ENCODE results near the gene PNKD.

The PNKD gene

DNA sequence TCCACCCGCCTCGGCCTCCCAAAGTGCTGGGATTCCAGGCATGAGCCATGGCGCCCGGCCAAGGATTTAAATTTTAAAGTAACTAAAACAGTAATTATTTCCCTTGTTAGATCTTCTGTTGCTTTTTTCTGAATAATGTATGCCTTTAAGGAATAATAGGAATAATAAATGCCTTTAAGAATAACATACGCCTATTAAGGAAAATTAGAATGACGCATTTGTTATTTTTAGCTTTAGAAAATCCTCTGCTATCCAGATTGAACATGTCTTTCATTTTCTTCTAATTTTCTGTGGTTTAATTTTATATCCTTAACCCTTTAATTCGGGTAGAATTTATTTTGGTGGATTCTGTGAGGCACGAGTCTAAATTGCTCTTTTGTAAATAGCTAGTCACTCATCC is 45.1 kb downstream of the PNKD start:
- no peak overlapping the region for H3K14ac ChIP-seq (ENCODE audit: low read length)
- no peak overlapping the region for H4K8ac ChIP-seq (ENCODE audit: low read depth, low read length)
- peaks cover 0 to 21% (median 0%) of the 10 kb centered on the region in 3 experiments for H3K27me3 ChIP-seq (ENCODE audit: control insufficient read depth in 3 of 3, insufficient read depth in 3 of 3, low read depth in 1 of 3, low read length in 3 of 3)
- no peak overlapping the region for H2AFZ ChIP-seq (ENCODE audit: low read length)
- no peak overlapping the region for H2BK15ac ChIP-seq (ENCODE audit: low read length)
- H3K18ac ChIP-seq (ENCODE audit: low read length) = no peak overlapping the region
- no peak overlapping the region for H2BK12ac ChIP-seq (ENCODE audit: low read length)
- no peak overlapping the region for H3K4me2 ChIP-seq (ENCODE audit: insufficient read depth, low read length, poor library complexity, severe bottlenecking)
- no peaks in the 10 kb centered on the region for H3K36me3 ChIP-seq (replicated peaks in 1 of 2; ENCODE audit: control insufficient read depth in 2 of 2, insufficient read depth in 2 of 2, low read length in 2 of 2)
- H4K91ac ChIP-seq (ENCODE audit: low read depth, low read length, poor library complexity) = no peak overlapping the region
- H2AK5ac ChIP-seq (ENCODE audit: low read depth, low read length) = no peak overlapping the region
- H3K79me1 ChIP-seq (ENCODE audit: low read depth, low read length) = peaks cover 3% of the 10 kb centered on the region
- H3K23ac ChIP-seq (ENCODE audit: low read depth, low read length, poor library complexity) = no peak overlapping the region
- peaks cover 0 to 2% of the 10 kb centered on the region in 2 donors for H3K4me1 ChIP-seq (ENCODE audit: control insufficient read depth in 2 of 2, insufficient read depth in 1 of 2, low read depth in 1 of 2, low read length in 2 of 2)
- H3K4ac ChIP-seq (ENCODE audit: low read length) = no peak overlapping the region
- no peak overlapping the region for H2BK120ac ChIP-seq (ENCODE audit: low read depth, low read length)
- H3K27ac ChIP-seq (replicated peaks; ENCODE audit: low read length) = no peak overlapping the region
- no peak for DNase-seq (ENCODE audit: low spot score)
- no peak overlapping the region for H3K9ac ChIP-seq (ENCODE audit: low read depth, low read length, poor library complexity)
- H3K4me3 ChIP-seq (ENCODE audit: low read length in 2 of 2) = no peak overlapping the region
- whole genome bisulfite sequencing, 2 donors (ENCODE audit: extremely low coverage in 2 of 2, insufficient read length in 2 of 2, insufficient replicate concordance in 1 of 2) = no CpG with 5 or more reads among the region's 8 CpGs
- no peaks in the 10 kb centered on the region for H3K9me3 ChIP-seq (replicated peaks in 1 of 2; ENCODE audit: control insufficient read depth in 2 of 2, insufficient read depth in 1 of 2, low read depth in 1 of 2, low read length in 2 of 2)
- H2BK5ac ChIP-seq (ENCODE audit: low read length) = no peak overlapping the region

DNA sequence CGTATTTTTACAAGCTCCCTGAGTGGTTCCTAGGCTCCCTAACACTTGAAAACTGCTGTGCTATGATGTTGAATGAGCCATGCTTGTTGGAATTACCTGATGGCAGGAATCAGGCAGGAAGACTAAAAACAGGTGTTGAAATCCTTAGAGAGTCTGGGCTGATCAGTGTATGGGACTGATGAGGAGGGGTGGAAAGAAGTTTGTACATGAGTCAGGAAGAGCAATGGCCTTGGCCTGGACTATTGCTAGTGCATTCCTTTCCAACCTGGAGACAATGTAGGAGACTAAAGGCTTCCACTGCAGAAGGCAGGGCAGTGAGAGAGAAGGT is 46.9 kb downstream of the PNKD start:
- Histone ChIP-seq H3K27me3 (ENCODE audit: control insufficient read depth in 3 of 3, insufficient read depth in 3 of 3, low read depth in 1 of 3, low read length in 3 of 3) (peaks cover 0 to 21% (median 0%) of the 10 kb centered on the region in 3 experiments), H3K23ac (ENCODE audit: low read depth, low read length, poor library complexity) (no peak overlapping the region), H2BK120ac (ENCODE audit: low read depth, low read length) (no peak overlapping the region), H2AFZ (ENCODE audit: low read length) (no peak overlapping the region), H3K79me1 (ENCODE audit: low read depth, low read length) (no peaks in the 10 kb centered on the region), H3K9me3 (replicated peaks in 1 of 2; ENCODE audit: control insufficient read depth in 2 of 2, insufficient read depth in 1 of 2, low read depth in 1 of 2, low read length in 2 of 2) (no peaks in the 10 kb centered on the region), H2AK5ac (ENCODE audit: low read depth, low read length) (no peak overlapping the region), H2BK15ac (ENCODE audit: low read length) (no peak overlapping the region), H2BK12ac (ENCODE audit: low read length) (no peak overlapping the region), H3K27ac (replicated peaks; ENCODE audit: low read length) (no peak overlapping the region), H3K4ac (ENCODE audit: low read length) (no peak overlapping the region), H3K14ac (ENCODE audit: low read length) (no peak overlapping the region), H3K18ac (ENCODE audit: low read length) (no peak overlapping the region), H3K9ac (ENCODE audit: low read depth, low read length, poor library complexity) (no peak overlapping the region), H3K4me1 (ENCODE audit: control insufficient read depth in 2 of 2, insufficient read depth in 1 of 2, low read depth in 1 of 2, low read length in 2 of 2) (peaks cover 2% of the 10 kb centered on the region in 2 donors), H4K8ac (ENCODE audit: low read depth, low read length) (no peak overlapping the region), H3K4me3 (ENCODE audit: low read length in 2 of 2) (no peak overlapping the region), H3K4me2 (ENCODE audit: insufficient read depth, low read length, poor library complexity, severe bottlenecking) (no peak overlapping the region), H2BK5ac (ENCODE audit: low read length) (no peak overlapping the region), H4K91ac (ENCODE audit: low read depth, low read length, poor library complexity) (no peak overlapping the region), H3K36me3 (replicated peaks in 1 of 2; ENCODE audit: control insufficient read depth in 2 of 2, insufficient read depth in 2 of 2, low read length in 2 of 2) (no peaks in the 10 kb centered on the region)
- DNase-seq (ENCODE audit: low spot score) = no peak
- no CpG with 5 or more reads among the region's 1 CpG for WGBS, 2 donors (ENCODE audit: extremely low coverage in 2 of 2, insufficient read length in 2 of 2, insufficient replicate concordance in 1 of 2)

DNA sequence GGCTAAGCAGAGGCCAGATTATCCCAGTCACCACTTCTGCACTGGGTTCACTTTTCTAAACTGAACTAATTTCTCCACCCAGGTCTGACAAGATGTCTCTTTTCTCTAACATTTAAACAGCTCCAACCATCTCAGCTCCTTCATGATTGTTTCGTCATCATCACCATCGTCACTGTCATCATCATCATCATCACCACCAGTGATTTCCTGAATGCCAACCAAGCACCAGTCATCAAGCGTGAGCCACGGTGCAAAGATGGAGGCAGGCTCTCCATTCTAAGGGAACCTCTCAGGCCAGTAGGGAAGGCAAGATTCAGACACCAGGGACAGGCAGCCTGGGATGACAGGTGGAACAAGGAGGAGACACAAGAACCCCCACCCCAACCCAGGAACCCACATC is 47.5 kb downstream of the PNKD start:
- H2BK12ac ChIP-seq (ENCODE audit: low read length) = no peak overlapping the region
- no peaks in the 10 kb centered on the region for H3K79me1 ChIP-seq (ENCODE audit: low read depth, low read length)
- WGBS, 2 donors (ENCODE audit: extremely low coverage in 2 of 2, insufficient read length in 2 of 2, insufficient replicate concordance in 1 of 2) = no CpG with 5 or more reads among the region's 4 CpGs
- H3K18ac ChIP-seq (ENCODE audit: low read length) = no peak overlapping the region
- H3K36me3 ChIP-seq (replicated peaks in 1 of 2; ENCODE audit: control insufficient read depth in 2 of 2, insufficient read depth in 2 of 2, low read length in 2 of 2) = no peaks in the 10 kb centered on the region
- no peak for DNase-seq (ENCODE audit: low spot score)
- H3K23ac ChIP-seq (ENCODE audit: low read depth, low read length, poor library complexity) = no peak overlapping the region
- no peak overlapping the region for H2BK120ac ChIP-seq (ENCODE audit: low read depth, low read length)
- H3K4me1 ChIP-seq (ENCODE audit: control insufficient read depth in 2 of 2, insufficient read depth in 1 of 2, low read depth in 1 of 2, low read length in 2 of 2) = peaks cover 4 to 7% of the 10 kb centered on the region in 2 donors
- no peak overlapping the region for H3K4ac ChIP-seq (ENCODE audit: low read length)
- H4K91ac ChIP-seq (ENCODE audit: low read depth, low read length, poor library complexity) = no peak overlapping the region
- H3K4me2 ChIP-seq (ENCODE audit: insufficient read depth, low read length, poor library complexity, severe bottlenecking) = no peak overlapping the region
- no peak overlapping the region for H3K4me3 ChIP-seq (ENCODE audit: low read length in 2 of 2)
- H4K8ac ChIP-seq (ENCODE audit: low read depth, low read length) = no peak overlapping the region
- peaks cover 0 to 21% (median 0%) of the 10 kb centered on the region in 3 experiments for H3K27me3 ChIP-seq (ENCODE audit: control insufficient read depth in 3 of 3, insufficient read depth in 3 of 3, low read depth in 1 of 3, low read length in 3 of 3)
- no peak overlapping the region for H3K27ac ChIP-seq (replicated peaks; ENCODE audit: low read length)
- no peak overlapping the region for H3K14ac ChIP-seq (ENCODE audit: low read length)
- no peak overlapping the region for H2BK15ac ChIP-seq (ENCODE audit: low read length)
- H2AFZ ChIP-seq (ENCODE audit: low read length) = no peak overlapping the region
- H2BK5ac ChIP-seq (ENCODE audit: low read length) = no peak overlapping the region
- H3K9ac ChIP-seq (ENCODE audit: low read depth, low read length, poor library complexity) = no peak overlapping the region
- H3K9me3 ChIP-seq (replicated peaks in 1 of 2; ENCODE audit: control insufficient read depth in 2 of 2, insufficient read depth in 1 of 2, low read depth in 1 of 2, low read length in 2 of 2) = no peaks in the 10 kb centered on the region
- no peak overlapping the region for H2AK5ac ChIP-seq (ENCODE audit: low read depth, low read length)

DNA sequence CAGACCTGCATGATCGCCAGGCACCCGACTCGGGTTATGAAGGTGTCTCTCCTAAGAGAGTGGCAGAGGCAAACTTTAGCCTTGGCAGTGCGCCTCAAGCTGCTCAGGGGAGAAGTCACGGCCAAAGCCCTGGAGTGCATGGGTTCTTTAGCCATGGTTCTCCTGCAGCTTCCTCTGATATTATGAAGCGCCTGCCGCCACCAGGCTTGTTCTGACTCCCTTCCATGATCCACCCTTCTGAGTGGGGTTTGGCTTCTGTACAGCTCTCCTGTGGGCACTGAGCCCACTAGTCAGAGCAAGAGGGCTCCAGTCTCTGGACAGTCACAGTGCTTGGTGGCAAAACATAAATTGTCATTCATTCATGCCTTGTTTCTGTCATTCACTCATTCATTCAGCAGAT is 47.9 kb downstream of the PNKD start:
- no peak overlapping the region for H3K4ac ChIP-seq (ENCODE audit: low read length)
- DNase-seq (ENCODE audit: low spot score) = no peak
- no peak overlapping the region for H3K18ac ChIP-seq (ENCODE audit: low read length)
- H2AFZ ChIP-seq (ENCODE audit: low read length) = no peak overlapping the region
- no peaks in the 10 kb centered on the region for H3K36me3 ChIP-seq (replicated peaks in 1 of 2; ENCODE audit: control insufficient read depth in 2 of 2, insufficient read depth in 2 of 2, low read length in 2 of 2)
- no peak overlapping the region for H4K91ac ChIP-seq (ENCODE audit: low read depth, low read length, poor library complexity)
- no peak overlapping the region for H3K27ac ChIP-seq (replicated peaks; ENCODE audit: low read length)
- H2BK15ac ChIP-seq (ENCODE audit: low read length) = no peak overlapping the region
- H3K9ac ChIP-seq (ENCODE audit: low read depth, low read length, poor library complexity) = no peak overlapping the region
- H2BK120ac ChIP-seq (ENCODE audit: low read depth, low read length) = no peak overlapping the region
- no peak overlapping the region for H3K4me2 ChIP-seq (ENCODE audit: insufficient read depth, low read length, poor library complexity, severe bottlenecking)
- H3K4me1 ChIP-seq (ENCODE audit: control insufficient read depth in 2 of 2, insufficient read depth in 1 of 2, low read depth in 1 of 2, low read length in 2 of 2) = peaks cover 4 to 7% of the 10 kb centered on the region in 2 donors
- H2BK12ac ChIP-seq (ENCODE audit: low read length) = no peak overlapping the region
- H2BK5ac ChIP-seq (ENCODE audit: low read length) = no peak overlapping the region
- H3K27me3 ChIP-seq (ENCODE audit: control insufficient read depth in 3 of 3, insufficient read depth in 3 of 3, low read depth in 1 of 3, low read length in 3 of 3) = peaks cover 0 to 21% (median 0%) of the 10 kb centered on the region in 3 experiments
- no peak overlapping the region for H3K23ac ChIP-seq (ENCODE audit: low read depth, low read length, poor library complexity)
- no peak overlapping the region for H4K8ac ChIP-seq (ENCODE audit: low read depth, low read length)
- no peaks in the 10 kb centered on the region for H3K79me1 ChIP-seq (ENCODE audit: low read depth, low read length)
- H3K14ac ChIP-seq (ENCODE audit: low read length) = no peak overlapping the region
- H3K4me3 ChIP-seq (ENCODE audit: low read length in 2 of 2) = no peak overlapping the region
- H2AK5ac ChIP-seq (ENCODE audit: low read depth, low read length) = no peak overlapping the region
- no CpG with 5 or more reads among the region's 7 CpGs for WGBS, 2 donors (ENCODE audit: extremely low coverage in 2 of 2, insufficient read length in 2 of 2, insufficient replicate concordance in 1 of 2)
- no peaks in the 10 kb centered on the region for H3K9me3 ChIP-seq (replicated peaks in 1 of 2; ENCODE audit: control insufficient read depth in 2 of 2, insufficient read depth in 1 of 2, low read depth in 1 of 2, low read length in 2 of 2)

Data from neuronal stem cell (in vitro differentiated cells).